NCI-H146 (cell line): ENCODE data around the gene SEPTIN3.
"Not testable (repeated sequence)": the region's sequence is repeated elsewhere in the genome, so short reads cannot be mapped to it uniquely, and the experiment has no call there.

ENCODE experiments used
- DNase-seq: peaks from one replicate; lab custom pipeline; 2025; lab: John Stamatoyannopoulos, UW

The SEPTIN3 gene

DNA sequence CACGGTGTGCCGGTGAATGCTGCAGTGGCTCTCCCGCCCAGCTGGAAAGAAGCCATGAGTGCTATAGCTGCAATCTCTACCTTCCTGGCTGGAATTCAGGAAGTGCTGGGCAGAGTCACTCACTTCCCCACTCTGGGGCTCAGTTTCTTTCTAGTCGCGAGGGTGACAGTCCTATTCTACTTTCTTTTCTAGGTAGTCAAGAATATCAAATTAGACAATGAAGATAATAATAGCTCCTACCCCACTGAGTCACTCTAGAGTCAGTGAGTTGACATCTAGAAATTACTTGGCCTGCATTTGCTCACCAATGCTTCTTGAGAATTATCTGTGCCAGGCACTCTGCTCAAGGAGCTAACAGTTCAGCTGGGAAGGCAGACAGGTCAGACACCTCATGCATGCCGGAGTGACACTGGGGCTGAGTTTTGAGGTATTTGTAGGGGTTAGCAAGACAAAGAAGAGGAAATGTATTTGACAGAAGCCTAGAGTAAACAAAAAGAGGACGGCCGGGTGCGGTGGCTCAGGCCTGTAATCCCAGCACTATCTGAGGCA is 25.5 kb upstream of the SEPTIN3 start:
- no peak for DNase-seq

DNA sequence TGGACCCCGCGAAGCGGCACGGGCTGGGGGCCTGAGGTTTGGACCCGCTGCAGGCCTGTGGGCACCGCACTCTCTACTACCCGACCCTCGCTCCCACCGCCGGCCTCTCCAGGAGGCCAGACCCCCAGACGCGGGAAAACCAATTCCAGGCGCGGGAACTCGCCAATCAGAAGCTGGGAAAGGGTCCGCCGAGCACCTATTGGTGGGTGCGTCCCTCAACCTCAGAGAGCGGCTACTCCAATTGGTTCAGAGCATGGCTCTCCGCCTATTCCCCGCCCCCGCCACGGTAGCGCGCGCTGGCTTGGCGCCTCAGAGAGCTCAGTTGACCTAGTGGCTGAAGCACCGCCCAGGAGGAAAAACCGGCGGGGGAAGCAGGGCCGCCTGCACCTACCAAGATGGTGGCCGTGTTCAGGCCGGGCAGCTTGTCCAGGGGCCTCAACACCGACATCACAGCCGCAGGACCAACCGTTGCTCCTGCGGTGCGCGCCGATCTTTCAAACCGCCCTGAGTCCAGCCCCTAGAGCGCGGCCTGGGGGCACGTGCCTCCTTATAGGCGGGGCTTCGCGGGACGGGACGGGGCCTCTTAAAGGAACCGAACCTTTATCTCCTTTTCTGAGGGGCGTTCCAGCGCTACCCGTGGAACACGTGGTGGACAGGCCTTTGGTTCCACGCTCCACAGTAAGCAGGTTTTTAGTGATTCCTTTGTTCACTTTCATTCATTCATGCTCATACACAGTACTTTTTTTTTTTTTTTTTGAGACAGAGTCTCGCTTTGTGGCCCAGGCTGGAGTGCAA is 22.4 kb upstream of the SEPTIN3 start, which contains the start of gene CENPM:
CENPM (minus strand) TSS at position 524 of the 795 bp plus-strand sequence; CDS start at position 448, 76 bp downstream.
- DNase-seq, result peak; percentile 94

DNA sequence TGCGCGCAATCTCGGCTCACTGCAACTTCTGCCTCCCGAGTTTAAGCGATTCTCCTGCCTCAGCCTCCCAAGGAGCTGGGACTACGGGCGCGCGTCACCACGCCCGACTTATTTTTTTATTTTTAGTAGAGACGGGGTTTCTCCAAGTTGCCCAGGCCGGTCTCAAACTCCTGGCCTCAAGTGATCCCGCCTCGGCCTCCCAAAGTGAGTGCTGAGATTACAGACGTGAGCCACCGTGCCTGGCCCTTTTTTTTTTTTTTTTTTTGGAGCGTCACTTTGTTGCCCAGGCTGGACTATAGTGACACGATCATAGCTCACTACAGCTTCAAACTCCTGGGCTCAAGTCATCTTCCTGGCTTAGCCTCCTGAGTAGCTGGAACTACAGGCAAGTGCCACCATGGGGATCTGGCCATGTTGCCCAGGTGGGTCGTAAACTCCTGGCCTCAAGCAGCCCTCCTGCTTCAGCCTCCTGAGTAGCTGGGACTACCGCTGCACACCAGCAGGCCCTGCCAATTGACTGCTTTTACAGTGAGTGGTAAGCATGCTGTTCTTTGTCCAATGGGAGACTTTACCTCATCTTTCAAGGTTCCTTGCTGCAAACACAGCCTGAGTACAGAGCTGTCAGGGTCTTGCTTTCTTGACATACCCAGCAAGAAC is 21.7 kb upstream of the SEPTIN3 start:
- DNase-seq, result no peak

DNA sequence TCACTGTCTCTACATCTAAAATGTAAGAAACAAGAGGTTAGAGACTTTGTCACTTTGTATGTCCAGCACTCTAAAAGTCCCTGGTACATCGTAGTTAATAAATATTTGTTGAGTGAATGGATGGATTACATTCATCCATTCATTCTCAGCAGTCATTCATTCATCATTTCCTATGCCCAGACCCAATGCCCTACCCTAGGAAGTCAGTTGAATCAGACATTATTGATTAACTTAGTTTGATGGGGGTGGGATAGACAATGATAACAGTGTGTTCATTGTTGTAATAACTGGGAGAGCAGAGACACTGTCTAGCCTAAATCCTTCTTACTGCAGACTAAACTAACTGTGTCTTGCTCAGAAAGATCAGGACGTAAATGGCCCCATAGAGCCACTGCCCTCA is 21.1 kb upstream of the SEPTIN3 start:
- DNase-seq, result no peak

DNA sequence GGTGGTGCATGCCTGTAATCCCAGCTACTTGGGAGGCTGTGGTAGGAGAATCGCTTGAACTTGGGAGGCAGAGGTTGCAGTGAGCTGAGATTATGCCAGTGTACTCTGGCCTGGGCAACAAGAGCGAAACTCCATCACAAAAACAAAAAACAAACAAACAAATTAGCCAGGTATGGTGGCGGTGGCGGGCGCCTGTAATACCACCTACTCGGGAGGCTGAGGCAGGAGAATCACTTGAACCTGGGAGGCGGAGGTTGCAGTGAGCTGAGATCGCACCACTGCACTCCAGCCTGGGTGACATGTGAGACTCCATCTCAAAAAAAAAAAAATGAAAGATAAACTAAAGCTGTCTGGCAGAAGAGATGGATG is 20.3 kb upstream of the SEPTIN3 start:
- not testable (repeated sequence) for DNase-seq

DNA sequence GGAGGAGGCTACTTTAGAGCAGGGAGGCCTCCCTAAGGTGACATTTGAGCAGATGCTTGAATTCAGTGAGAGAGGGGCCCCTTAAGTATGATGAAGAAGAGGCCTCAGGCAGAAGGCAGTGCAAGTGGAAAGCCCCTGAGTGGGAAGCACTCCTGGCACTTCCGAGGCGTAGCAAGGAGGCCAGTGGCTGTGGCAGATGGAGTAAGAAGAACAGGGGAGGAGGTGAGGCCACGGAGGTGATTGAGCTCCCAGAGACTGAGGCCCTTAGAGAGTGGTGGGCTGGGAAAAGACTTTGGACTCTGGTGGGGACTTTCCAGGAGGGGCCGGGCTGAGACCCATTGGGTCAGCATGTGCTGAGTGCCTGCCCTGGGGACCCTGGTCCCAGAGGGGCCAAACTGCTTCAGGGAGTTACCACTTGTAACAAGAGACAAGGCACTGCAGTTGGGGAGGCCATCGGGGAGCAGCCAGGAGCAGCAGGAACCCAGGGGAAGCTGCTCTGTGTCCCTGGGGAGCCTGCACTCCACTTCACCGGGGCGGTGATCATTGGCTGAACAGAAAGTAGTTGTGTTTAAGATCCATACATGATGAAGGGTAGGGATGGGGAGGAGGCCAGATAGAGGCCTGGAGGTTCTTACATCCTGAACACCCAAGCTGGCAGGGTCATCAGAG is 19.8 kb upstream of the SEPTIN3 start:
- no peak for DNase-seq

DNA sequence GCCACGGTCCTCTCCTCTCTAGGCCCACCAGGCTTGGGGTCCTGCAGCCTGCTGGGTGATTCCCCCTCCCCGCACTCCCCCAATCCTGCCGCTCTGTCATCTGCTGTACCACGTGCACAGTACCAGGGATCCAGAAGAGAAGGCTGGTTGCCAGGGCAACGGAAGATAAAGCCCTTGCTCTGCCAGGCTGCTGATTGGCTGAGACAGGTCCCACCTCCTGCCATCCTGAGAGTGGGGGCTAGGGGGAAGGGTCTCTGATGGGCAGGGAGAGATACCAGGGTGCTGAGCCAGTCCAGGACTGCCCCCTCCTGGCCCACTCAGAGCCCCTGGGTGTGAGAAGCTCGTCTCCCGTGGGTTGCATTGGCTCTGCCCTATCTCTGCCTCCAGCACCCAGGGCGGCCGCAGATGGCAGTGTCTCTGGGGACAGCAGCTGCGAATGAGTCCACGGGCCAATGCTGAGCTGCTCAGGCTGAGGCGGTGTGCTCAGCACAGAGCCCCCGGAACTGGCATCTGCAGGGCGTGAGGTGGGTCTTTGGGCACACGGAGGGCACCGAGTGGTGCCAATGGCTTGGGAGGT is 17.3 kb upstream of the SEPTIN3 start, which contains the start of gene SMIM45:
SMIM45 (plus strand) TSS at position 253 of the 577 bp plus-strand sequence.
- DNase-seq, result no peak

DNA sequence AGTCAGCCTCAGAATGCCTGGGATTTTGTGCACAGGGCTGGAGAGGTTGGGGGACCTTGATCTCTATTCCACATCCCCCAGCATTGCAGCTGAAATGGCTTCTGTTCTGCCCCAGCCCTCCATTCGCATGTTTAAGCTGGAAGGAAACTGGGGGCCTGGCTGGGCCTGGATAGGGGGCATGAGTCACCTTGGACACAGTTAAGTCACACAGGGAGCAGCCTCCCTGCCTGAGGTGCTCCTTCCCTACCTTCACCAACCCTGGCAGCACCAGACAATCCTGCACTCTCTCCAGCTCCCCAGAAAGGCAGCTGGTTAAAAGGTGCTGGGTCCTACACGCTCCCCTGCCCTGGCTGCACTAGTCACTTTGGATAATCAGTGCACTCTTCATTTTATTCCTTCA is 16.5 kb upstream of the SEPTIN3 start:
- no peak for DNase-seq

DNA sequence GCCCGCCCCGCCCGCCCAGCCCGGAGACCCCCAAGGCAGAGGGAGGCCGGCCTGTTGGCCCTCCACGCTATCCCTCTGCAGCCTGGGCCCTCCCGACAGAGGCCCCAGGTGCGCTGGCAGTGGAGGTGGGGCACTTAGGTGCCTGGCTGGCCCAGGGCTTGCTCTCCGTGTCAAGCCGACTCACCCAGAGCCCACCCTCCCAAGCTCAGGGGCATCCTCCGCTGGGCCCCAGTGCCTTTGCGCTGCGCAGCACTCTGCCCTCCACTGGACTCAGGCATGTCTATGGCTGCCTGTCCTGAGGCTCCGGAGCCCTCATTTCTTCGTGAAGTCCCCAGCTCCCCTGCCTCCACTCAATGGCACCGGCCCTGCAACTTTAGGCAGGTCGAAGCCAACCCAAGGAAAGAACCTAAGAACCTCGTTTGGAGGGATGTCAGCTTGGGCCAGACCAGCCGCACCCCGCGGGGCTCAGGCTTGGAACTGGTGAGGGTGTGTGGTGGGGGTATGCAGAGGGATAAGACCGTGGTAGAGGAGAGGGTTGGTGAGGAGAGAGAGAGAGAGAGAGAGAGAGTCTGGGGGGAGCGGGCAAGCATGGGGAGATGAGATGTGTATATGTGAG is 11.2 kb upstream of the SEPTIN3 start:
- DNase-seq, result no peak

DNA sequence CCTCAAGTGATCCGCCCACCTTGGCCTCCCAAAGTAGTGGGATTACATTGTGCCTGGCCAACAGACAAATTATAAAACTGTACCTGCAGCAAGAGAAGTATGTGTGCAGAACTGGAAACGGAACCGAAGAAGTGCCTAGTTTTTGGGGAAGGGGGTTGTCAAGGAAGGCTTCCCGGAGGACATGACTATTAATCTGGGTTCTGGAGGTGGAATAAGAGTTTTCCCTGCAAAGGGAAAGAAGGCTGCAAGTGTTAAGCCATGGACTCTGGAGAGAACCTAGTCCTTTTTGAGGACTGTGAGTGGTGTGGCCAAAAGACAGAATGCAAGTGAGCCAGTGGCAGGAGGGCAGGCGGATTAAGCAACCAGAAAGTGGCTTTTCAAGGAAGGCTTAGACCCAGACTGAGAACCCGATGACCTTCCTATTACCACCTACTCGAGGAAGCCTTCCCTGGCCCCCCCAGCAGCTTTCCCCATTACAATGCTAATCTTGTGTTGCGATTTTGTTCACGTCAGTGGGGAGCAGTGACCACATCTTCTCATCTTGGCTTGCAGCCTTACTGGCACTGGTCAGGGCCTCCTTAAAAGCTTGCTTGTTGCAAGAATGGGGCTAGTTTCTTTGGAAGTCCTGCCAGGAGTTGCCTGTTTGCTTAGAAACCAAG is 5.7 kb upstream of the SEPTIN3 start:
- no peak for DNase-seq

DNA sequence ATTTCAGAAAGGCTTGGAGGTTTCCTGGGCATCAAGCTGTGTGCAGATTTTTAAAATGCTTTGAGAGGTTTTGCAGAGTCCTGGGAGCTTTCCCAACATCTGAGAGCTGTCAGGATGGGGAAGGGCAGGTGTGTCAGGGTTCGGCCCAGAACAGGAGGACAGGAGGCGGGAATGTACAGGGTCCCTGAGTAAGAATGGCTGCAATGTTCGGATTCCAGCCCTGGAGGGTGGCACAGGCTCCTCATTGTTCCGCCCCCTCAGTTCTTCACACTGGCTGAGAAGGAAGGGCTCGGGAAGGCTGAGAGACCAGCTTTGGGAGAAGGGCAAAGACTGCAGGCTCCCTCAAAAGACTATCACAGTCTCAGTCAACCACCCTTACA is 5.1 kb upstream of the SEPTIN3 start:
- DNase-seq, result no peak

DNA sequence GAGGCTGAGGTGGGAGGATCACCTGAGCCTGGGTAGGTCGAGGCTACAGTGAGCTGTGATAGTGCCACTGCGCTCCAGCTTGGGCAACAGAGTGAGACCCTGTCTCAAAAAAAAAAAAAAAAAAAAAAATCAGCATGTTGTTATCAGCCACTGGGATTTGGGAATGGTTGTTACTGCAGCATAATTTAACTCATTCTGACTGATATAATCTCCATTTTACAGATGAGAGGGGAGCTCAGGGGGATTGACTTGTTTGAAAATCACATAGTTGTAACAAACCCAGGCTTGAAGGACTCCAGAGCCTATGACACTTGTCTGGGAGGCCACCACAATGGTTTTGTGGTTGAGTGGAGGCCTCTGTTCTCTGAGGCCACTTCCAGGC is 3.0 kb upstream of the SEPTIN3 start:
- DNase-seq, result no peak

DNA sequence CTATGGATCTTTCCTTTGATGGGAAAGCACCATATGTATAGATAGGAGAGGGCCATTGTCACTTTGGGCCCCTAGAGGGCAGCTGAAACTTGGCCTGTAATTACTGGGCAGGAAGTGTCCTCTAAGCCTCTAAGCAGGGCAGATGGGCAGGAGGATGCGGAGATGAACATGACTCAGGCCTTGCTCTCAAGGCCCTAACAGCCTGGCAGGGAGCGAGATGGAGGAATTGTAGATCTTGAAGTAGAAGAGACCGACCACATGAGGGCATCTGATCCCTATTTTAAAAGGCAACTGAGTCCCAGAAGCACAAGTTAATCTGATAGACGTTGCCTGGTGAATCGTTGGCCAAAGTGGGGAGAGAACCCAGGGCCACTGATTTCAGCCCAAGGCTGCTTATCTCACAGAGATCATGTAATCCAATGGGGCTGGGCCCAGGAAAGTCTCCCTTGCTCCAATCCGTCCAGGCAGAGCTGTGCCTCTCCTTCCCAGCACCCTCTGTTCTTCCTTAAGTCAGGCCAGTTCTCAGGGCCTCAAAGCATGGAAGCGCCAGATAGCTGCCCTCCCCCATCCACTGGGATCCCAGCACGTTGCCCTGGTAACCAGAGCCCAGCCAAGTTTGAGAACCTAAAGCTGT is 2.5 kb upstream of the SEPTIN3 start:
- peak; percentile 50 for DNase-seq

DNA sequence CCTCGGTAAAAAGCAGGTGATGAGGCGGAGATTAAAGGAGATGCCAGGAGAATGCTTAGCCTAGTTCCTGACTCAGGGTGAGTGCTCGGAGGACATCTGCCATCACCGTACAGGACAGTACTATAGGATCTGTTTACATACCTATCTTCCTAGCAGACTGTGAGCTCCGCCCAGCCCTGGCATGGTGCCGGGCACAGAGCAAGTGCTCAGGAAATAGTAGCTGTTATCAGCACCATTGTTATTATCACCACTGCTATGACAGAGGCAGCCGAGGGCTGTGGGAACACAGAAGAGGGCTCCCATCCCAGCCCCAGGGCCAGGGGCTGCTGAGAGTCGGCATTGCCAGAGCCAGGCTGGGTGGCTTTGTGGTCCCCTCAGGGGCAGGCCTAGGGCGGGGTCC is 642 bp upstream of the SEPTIN3 start:
- DNase-seq, result peak; percentile 74

DNA sequence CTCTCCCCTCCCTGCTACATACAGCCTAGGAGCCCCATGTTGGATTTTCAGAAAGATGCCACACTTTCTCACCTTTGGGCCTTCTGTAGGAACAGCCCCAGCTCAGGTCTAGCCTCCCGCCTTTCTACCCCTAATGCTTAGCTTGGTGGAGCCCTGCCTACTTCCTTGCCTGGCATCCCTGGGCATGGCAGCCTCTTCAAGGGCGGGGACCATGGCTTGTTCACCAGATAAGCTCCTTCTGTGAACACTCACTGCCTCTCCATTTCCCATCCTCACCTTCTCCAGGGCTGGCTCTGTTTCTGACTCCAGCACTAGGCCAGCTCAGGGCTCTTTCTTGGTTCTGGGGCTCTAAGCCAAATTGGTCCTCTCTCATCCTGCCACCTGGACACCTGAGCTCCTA is 1.4 kb downstream of the SEPTIN3 start:
- no peak for DNase-seq

DNA sequence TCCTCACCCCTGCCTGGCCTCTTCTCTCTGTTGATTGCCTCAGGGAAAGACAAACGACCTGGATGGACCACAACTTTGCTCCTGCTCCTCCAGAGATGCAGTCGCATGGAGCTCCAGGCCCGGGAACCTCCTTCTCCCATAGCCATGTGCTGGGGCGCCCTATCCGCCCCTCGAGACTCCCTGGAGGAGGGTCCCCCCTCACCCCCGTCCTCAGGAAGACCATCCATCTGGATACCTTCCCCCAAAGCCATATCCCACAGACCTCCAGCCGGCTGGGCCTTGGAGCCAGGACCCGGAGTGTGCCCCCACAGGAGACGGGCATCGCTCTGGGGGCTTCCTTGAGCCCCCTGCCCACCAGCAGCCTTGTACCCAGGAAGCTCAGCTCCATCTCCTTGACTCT is 2.2 kb downstream of the SEPTIN3 start:
- no peak for DNase-seq

DNA sequence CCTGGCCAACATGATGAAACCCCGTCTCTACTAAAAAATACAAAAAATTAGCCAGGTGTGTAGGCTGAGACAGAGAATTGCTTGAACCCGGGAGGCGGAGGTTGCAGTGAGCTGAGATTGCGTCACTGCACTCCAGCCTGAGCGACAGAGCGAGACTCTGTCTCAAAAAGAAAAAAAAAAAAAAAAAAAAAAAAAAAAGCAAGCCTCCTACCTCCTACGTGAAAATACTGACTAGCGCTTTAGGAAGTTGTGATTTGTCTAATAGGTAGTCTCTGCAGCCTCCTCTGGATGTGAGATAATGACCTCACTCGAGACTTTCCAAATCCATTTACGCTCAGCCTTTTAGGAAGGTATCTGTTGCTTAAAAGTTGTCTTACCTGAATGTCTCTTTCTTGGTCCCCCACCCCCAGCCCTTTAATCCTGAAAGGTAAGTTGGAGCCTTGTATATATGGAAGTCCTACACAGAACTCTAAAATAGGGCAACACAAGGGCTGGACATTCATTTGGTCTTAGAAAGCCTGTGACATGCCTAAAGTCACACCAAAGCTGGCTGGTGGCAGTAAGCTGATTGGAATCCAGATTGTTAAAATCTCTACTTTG is 5.5 kb downstream of the SEPTIN3 start:
- no peak for DNase-seq

DNA sequence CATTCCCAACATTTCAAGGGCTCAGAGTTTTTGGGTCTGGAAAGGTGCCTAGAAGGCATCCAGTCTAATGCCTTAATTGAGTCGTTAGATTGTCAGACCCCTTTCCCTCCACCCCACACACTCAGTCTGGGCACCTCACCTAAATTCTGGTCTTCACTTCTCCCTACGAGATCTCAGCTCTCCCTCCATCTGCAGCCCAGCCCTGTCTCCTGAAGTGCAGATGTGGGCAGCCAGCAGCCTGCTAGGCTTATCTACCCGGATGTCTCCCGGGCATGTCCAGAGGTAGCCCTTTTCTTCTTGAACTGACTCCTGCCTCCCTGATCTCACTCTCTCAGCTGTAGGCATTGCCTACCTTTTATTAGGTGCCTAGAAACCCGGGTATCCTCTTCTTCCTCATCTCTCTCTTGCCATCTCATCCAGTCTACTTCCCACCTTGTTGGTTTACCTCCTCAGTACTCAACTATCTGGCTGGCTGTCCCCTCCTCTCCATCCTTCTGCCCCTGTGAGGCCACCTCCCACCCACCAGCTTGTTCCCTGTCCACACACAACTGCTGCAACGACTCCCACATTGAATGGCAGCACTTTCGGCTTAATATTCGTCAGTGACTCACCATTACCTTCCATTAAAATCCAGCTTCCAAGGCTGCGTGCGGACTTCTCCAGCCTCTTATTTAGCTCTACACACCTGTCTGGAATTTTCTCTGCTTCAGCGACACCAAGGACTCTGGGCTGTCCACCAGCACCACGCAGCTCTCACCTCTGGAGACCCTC is 6.2 kb downstream of the SEPTIN3 start:
- DNase-seq, result peak; percentile 8

DNA sequence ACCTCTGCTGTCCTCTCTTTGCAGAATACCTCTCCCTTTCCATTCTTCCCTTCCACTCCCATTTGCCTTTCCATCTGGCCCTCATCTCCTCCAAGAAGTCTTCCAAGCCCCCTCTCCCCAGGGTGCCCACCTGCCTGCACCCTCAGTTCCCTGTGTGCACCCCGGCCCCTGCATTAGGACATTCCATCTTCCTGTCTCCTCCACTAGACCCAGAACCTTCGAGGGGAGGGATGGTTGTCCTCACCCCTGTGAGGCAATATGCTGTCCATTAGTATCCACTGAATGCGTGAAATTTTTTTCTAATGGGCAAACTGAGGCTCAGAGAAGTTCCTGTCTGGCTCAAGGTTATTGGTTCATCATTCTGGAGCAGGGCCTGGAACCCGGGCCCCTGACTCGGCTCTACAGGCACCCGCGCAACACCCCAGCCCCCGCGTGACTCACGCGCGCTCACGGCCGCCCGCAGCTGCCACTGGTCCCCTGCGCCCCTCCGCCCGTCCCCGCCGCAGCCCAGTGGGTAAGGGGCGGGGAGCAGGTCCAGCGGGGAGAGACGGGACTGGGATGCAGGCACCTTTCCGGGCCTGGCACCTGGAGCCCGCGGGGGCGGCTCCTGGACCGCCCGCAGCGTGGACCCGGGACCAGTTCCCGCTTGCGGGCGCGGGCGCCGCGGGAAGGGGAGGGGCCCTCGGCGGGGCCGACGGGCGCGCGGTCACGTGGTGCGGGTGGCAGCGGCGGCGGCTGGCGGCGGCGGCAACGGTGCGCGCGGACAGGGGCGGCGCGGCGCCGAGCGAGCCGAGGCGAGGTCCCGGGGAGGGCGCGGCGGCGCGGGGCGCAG is 7.0 kb downstream of the SEPTIN3 start:
- peak; percentile 51 for DNase-seq
